Loucy (cell line): ENCODE data around the gene E2F1.

Experiments
- EZH2phosphoT487 ChIP-seq: fragments of 200-600 bp; IDR thresholded peaks from 2 replicates; pipeline ENCODE4 v1.6.1; 2018; ENCODE audit warnings: antibody characterized with exemption, mild to moderate bottlenecking, moderate library complexity, borderline replicate concordance
- TF ChIP-seq, protein P1 (sequence below): fragments of 200-600 bp; sonication (generic); conservative IDR thresholded peaks from 2 replicates; pipeline ENCODE4 v1.5.1; 2014; ENCODE audit warnings: mild to moderate bottlenecking, antibody characterized with exemption, low read length

DNA sequence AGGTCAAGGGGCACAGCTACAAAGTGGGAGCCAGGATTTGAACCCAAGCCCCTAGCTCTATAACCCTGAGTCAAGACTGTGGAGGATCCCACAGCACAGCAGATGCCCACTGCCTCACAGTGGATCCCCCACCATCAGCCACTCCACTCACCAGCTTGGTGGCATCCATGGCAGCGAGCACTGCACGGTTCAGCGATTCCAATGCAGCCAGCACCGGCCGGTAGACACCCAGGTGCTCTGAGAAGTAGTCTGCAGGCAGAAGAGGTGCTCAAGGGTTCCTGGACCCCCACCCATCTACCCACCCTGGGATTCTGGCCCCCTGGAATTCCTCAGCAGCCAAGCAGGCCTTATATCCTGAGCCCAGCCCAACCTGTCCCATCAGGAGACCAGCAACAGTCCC is 17.0 kb downstream of the E2F1 start:
- TF ChIP-seq, protein P1, sequence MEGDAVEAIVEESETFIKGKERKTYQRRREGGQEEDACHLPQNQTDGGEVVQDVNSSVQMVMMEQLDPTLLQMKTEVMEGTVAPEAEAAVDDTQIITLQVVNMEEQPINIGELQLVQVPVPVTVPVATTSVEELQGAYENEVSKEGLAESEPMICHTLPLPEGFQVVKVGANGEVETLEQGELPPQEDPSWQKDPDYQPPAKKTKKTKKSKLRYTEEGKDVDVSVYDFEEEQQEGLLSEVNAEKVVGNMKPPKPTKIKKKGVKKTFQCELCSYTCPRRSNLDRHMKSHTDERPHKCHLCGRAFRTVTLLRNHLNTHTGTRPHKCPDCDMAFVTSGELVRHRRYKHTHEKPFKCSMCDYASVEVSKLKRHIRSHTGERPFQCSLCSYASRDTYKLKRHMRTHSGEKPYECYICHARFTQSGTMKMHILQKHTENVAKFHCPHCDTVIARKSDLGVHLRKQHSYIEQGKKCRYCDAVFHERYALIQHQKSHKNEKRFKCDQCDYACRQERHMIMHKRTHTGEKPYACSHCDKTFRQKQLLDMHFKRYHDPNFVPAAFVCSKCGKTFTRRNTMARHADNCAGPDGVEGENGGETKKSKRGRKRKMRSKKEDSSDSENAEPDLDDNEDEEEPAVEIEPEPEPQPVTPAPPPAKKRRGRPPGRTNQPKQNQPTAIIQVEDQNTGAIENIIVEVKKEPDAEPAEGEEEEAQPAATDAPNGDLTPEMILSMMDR: no peak
- TF ChIP-seq EZH2phosphoT487: no peak
